NOMO-1 treated with dmso at 0.1 percent for 144 hours (cell line): ENCODE data around the gene SEMA6A.

Experiments used
- DNase-seq: peaks from one replicate; lab custom pipeline; 2025; ENCODE audit not compliant: unreplicated experiment; lab: John Stamatoyannopoulos, UW

The SEMA6A gene

GRCh38 chr5:116442931-116443551, 131.6 kb downstream of the SEMA6A start:
- no peak for DNase-seq

- DNase-seq = no peak
Measured at GRCh38 chr5:116442095-116442534, 132.5 kb downstream of the SEMA6A start.

- DNase-seq = no peak
Measured at GRCh38 chr5:116441223-116441622, 133.4 kb downstream of the SEMA6A start.

GRCh38 chr5:116440457-116441001, 134.1 kb downstream of the SEMA6A start:
- DNase-seq = no peak

- DNase-seq = no peak
Measured at GRCh38 chr5:116439905-116440304, 134.7 kb downstream of the SEMA6A start.

- no peak for DNase-seq
Measured at GRCh38 chr5:116438979-116439554, 135.6 kb downstream of the SEMA6A start.

- DNase-seq = no peak
Measured at GRCh38 chr5:116437922-116438578, 136.6 kb downstream of the SEMA6A start.

- no peak for DNase-seq
Measured at GRCh38 chr5:116437351-116437705, 137.3 kb downstream of the SEMA6A start.

GRCh38 chr5:116436674-116437350, 137.8 kb downstream of the SEMA6A start:
- DNase-seq = no peak

GRCh38 chr5:116428966-116429365, 145.7 kb downstream of the SEMA6A start:
- DNase-seq = no peak

- no peak for DNase-seq
Measured at GRCh38 chr5:116428413-116428812, 146.2 kb downstream of the SEMA6A start.

GRCh38 chr5:116424951-116425350, 149.7 kb downstream of the SEMA6A start:
- no peak for DNase-seq

GRCh38 chr5:116424258-116424615, 150.4 kb downstream of the SEMA6A start:
- no peak for DNase-seq

GRCh38 chr5:116423587-116424257, 150.9 kb downstream of the SEMA6A start:
- no peak for DNase-seq

GRCh38 chr5:116423141-116423540, 151.5 kb downstream of the SEMA6A start:
- DNase-seq = no peak

GRCh38 chr5:116421080-116421629, 153.5 kb downstream of the SEMA6A start:
- DNase-seq = no peak

- no peak for DNase-seq
Measured at GRCh38 chr5:116420540-116420939, 154.1 kb downstream of the SEMA6A start.

GRCh38 chr5:116419258-116419657, 155.4 kb downstream of the SEMA6A start:
- DNase-seq = no peak

- DNase-seq = no peak
Measured at GRCh38 chr5:116418774-116419173, 155.8 kb downstream of the SEMA6A start.

- no peak for DNase-seq
Measured at GRCh38 chr5:116418016-116418415, 156.6 kb downstream of the SEMA6A start.

GRCh38 chr5:116415989-116416388, 158.6 kb downstream of the SEMA6A start:
- no peak for DNase-seq
